NCI-H187 (cell line): ENCODE data around the gene SEMA3A.
"Not testable (repeated sequence)": the region's sequence is repeated elsewhere in the genome, so short reads cannot be mapped to it uniquely, and the experiment has no call there.

Experiments
- DNase-seq, 2 experiments: peaks; one replicate each; lab custom pipeline; 2025; lab: John Stamatoyannopoulos, UW

Gene SEMA3A

GRCh38 chr7:84152995-84153394 lies 41.6 kb downstream of the SEMA3A start:
- no peak for DNase-seq

- DNase-seq, result not testable (repeated sequence)
Observed at GRCh38 chr7:84150370-84150769, 44.2 kb downstream of the SEMA3A start.

- no peak for DNase-seq
Observed at GRCh38 chr7:84149573-84149972, 45.0 kb downstream of the SEMA3A start.

- DNase-seq, result no peak
Observed at GRCh38 chr7:84145892-84146291, 48.7 kb downstream of the SEMA3A start.

GRCh38 chr7:84144935-84145334 lies 49.7 kb downstream of the SEMA3A start:
- no peak for DNase-seq

GRCh38 chr7:84144480-84144879 lies 50.1 kb downstream of the SEMA3A start:
- DNase-seq, result no peak

- DNase-seq, result no peak
Observed at GRCh38 chr7:84142726-84143125, 51.9 kb downstream of the SEMA3A start.

- DNase-seq, result no peak
Observed at GRCh38 chr7:84139986-84140729, 54.4 kb downstream of the SEMA3A start.

- DNase-seq, result no peak
Observed at GRCh38 chr7:84138411-84138810, 56.2 kb downstream of the SEMA3A start.

- DNase-seq, result no peak
Observed at GRCh38 chr7:84137812-84138211, 56.8 kb downstream of the SEMA3A start.

GRCh38 chr7:84136809-84137208 lies 57.8 kb downstream of the SEMA3A start:
- DNase-seq, result no peak

GRCh38 chr7:84136336-84136735 lies 58.3 kb downstream of the SEMA3A start:
- DNase-seq, result no peak

GRCh38 chr7:84134169-84134568 lies 60.4 kb downstream of the SEMA3A start:
- DNase-seq, result no peak

GRCh38 chr7:84125654-84126053 lies 68.9 kb downstream of the SEMA3A start:
- no peak for DNase-seq

- no peak for DNase-seq
Observed at GRCh38 chr7:84123965-84124547, 70.5 kb downstream of the SEMA3A start.

- no peak for DNase-seq
Observed at GRCh38 chr7:84122582-84123360, 71.8 kb downstream of the SEMA3A start.

GRCh38 chr7:84117304-84117703 lies 77.3 kb downstream of the SEMA3A start:
- DNase-seq, result no peak

- DNase-seq, result no peak
Observed at GRCh38 chr7:84113906-84114850, 80.4 kb downstream of the SEMA3A start.

GRCh38 chr7:84113286-84113685 lies 81.3 kb downstream of the SEMA3A start:
- DNase-seq, result no peak

- DNase-seq, result no peak
Observed at GRCh38 chr7:84112771-84113170, 81.8 kb downstream of the SEMA3A start.

- DNase-seq, result no peak
Observed at GRCh38 chr7:84111842-84112241, 82.7 kb downstream of the SEMA3A start.

- DNase-seq, result no peak
Observed at GRCh38 chr7:84110400-84110799, 84.2 kb downstream of the SEMA3A start.
